PFSK-1 (cell line): ENCODE results near the gene POLA2. TPM values are rescaled to one million over a fixed set of nuclear protein-coding genes. Genes with fewer than 3 reads are reported as not detected.

Source experiments
- FOXP2 ChIP-seq: optimal IDR thresholded peaks from 2 replicates; pipeline ENCODE3; 2011; ENCODE audit warnings: borderline replicate concordance, control low read depth, inconsistent platforms; ENCODE audit not compliant: insufficient read depth; ENCODE audit errors: extremely low read length, extremely low read depth
- POLR2AphosphoS5 ChIP-seq: IDR thresholded peaks from 2 replicates; pipeline ENCODE4 v1.6.1; 2012; ENCODE audit warnings: low read depth, mild to moderate bottlenecking, control low read depth, low read length, moderate library complexity
- REST ChIP-seq, 2 experiments: IDR thresholded peaks; 2 replicates each; pipeline versions ENCODE4 v1.6.1 to v1.8.0; 2011 to 2012; ENCODE audit warnings: low read depth in 2 of 2, low read length in 2 of 2, control low read depth in 1 of 2, inconsistent platforms in 1 of 2, mild to moderate bottlenecking in 1 of 2, moderate library complexity in 1 of 2; ENCODE audit not compliant: insufficient read depth in 1 of 2
- SIN3A ChIP-seq: IDR thresholded peaks from 2 replicates; pipeline ENCODE4 v1.6.1; 2012; ENCODE audit warnings: mild to moderate bottlenecking, low read length, moderate library complexity, borderline replicate concordance; ENCODE audit not compliant: insufficient read depth
- TAF1 ChIP-seq: IDR thresholded peaks from 2 replicates; pipeline ENCODE4 v1.6.1; 2012; ENCODE audit warnings: low read length, control low read depth, borderline replicate concordance; ENCODE audit not compliant: insufficient read depth
- polyA plus RNA-seq: library from polyadenylated mRNA; unstranded; fragments of >200 nt; gene quantifications from one replicate; pipeline ENCODE4 v1.2.1, GENCODE V29; 2012; ENCODE audit warnings: low read depth, missing spikeins; ENCODE audit not compliant: insufficient read length

POLA2 gene
- 21.1 TPM for polyA plus RNA-seq

- TF ChIP-seq REST (IDR thresholded peaks at IDR 0.05; ENCODE audit: insufficient read depth in 1 of 2, low read depth in 2 of 2, low read length in 2 of 2) (peak; percentile 16 to 36; a peak in 1 of 4 replicates), TAF1 (peak; percentile 89), POLR2AphosphoS5 (peak; percentile 97), FOXP2 (peak; percentile 38), SIN3A (peak; percentile 81; the same call in 1 of the 2 replicates)
Measured at GRCh38 chr11:65261591-65262380, at the start of gene POLA2. Gene POLA2 (plus strand): TSS chr11:65261962. CDS start chr11:65262293, 331 bp downstream.

GRCh38 chr11:65212226-65212801 lies 49.4 kb upstream of the POLA2 start:
- TF ChIP-seq SIN3A (no peak), TAF1 (no peak), POLR2AphosphoS5 (no peak), REST (IDR thresholded peaks at IDR 0.05; ENCODE audit: insufficient read depth in 1 of 2, low read depth in 2 of 2, low read length in 2 of 2) (no peak)

GRCh38 chr11:65213322-65214211 lies 48.2 kb upstream of the POLA2 start:
- TF ChIP-seq REST (IDR thresholded peaks at IDR 0.05; ENCODE audit: insufficient read depth in 1 of 2, low read depth in 2 of 2, low read length in 2 of 2): no peak
- TF ChIP-seq POLR2AphosphoS5: no peak
- TF ChIP-seq TAF1: no peak
- no peak for TF ChIP-seq SIN3A
- TF ChIP-seq FOXP2: no peak

- no peak for TF ChIP-seq FOXP2
- TF ChIP-seq POLR2AphosphoS5: no peak
- TF ChIP-seq TAF1: no peak
- no peak for TF ChIP-seq REST (IDR thresholded peaks at IDR 0.05; ENCODE audit: insufficient read depth in 1 of 2, low read depth in 2 of 2, low read length in 2 of 2)
- TF ChIP-seq SIN3A: no peak
Measured at GRCh38 chr11:65214212-65214845, 47.4 kb upstream of the POLA2 start.
